Parathyroid adenoma (tissue), 2 donors: Measurements from ENCODE around the gene PCSK6.

ENCODE experiments used
- H2AFZ ChIP-seq: fragments of 300-600 bp; sonication (generic); one replicate; pipeline ENCODE4 v1.7.0; 2017; ENCODE audit warnings: antibody characterized with exemption, mild to moderate bottlenecking
- H3K27ac ChIP-seq: fragments of 300-600 bp; sonication (generic); one replicate; pipeline ENCODE4 v1.7.0; 2017
- H3K27me3 ChIP-seq: fragments of 300-600 bp; sonication (generic); one replicate; pipeline ENCODE4 v1.7.0; 2017; ENCODE audit warnings: low read length; ENCODE audit not compliant: control insufficient read depth, insufficient read depth
- H3K36me3 ChIP-seq: fragments of 300-600 bp; sonication (generic); one replicate; pipeline ENCODE4 v1.7.0; 2017; ENCODE audit warnings: low read length; ENCODE audit not compliant: control insufficient read depth, insufficient read depth
- H3K4me1 ChIP-seq: fragments of 300-600 bp; sonication (generic); one replicate; pipeline ENCODE4 v1.7.0; 2017; ENCODE audit warnings: control low read depth
- H3K4me2 ChIP-seq: fragments of 300-600 bp; sonication (generic); one replicate; pipeline ENCODE4 v1.7.0; 2017; ENCODE audit warnings: low read length
- H3K4me3 ChIP-seq: fragments of 300-600 bp; sonication (generic); one replicate; pipeline ENCODE4 v1.7.0; 2017; ENCODE audit warnings: low read depth, low read length
- H3K79me2 ChIP-seq: fragments of 300-600 bp; sonication (generic); one replicate; pipeline ENCODE4 v1.7.0; 2017; ENCODE audit warnings: control low read depth
- H3K9ac ChIP-seq: fragments of 300-600 bp; sonication (generic); one replicate; pipeline ENCODE4 v1.7.0; 2017; ENCODE audit warnings: mild to moderate bottlenecking
- H3K9me3 ChIP-seq: fragments of 300-600 bp; sonication (generic); one replicate; pipeline ENCODE4 v1.7.0; 2017; ENCODE audit warnings: low read length; ENCODE audit not compliant: control insufficient read depth
- TF ChIP-seq, protein P1 (sequence below): fragments of 300-600 bp; sonication (generic); IDR thresholded peaks from one replicate; pipeline ENCODE4 v1.7.0; 2017; ENCODE audit warnings: antibody characterized with exemption, mild to moderate bottlenecking
- donor health status: primary hyperparathyroidism.

PCSK6 gene

DNA sequence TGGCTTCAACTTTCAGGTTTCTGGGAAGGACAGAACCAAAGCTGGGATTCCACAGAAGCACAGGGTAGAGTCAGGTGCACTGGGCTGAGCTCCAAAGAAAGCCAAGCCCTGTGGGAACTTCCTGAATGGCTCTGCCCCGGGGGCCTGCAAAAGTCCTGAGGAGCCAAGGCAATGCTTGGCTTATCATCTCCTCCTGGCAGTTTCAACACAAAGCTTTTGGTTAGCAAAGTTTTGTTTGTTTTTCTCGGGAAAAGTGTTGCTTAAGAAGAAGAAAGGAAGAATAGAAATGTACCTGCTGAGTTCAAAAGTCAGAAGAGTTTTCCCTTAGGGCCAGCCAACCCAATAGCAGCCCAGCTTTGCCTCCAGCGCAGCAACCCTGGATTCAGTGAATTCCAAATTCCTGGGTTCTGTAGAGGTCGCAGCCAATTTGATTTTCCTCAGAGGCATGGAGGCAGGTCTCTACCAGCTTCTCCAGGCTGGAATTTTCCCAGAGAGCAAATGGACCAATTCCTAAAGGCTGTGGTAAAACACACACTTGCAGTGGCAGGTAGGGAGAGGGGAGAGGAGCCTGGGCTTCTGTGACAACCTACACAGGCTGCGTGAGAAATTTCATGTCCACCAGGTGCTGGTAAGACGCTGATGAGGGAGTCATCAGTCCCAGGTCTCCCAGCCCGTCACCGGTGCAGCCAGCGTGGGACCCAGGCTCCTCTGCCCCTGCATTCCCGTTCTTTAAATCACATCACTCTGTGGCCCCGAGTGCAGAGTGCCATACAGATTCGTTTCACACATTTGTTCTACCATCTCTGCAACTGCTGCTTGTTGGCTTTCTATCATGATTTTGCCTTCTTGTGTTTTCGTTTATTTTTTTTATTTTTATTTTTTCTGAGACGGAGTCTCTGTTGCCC, 140.2 kb downstream of the PCSK6 start:
- Histone ChIP-seq H3K27ac (no peak overlapping the region), H3K36me3 (no peaks in the 10 kb centered on the region), H3K9ac (no peak overlapping the region)

DNA sequence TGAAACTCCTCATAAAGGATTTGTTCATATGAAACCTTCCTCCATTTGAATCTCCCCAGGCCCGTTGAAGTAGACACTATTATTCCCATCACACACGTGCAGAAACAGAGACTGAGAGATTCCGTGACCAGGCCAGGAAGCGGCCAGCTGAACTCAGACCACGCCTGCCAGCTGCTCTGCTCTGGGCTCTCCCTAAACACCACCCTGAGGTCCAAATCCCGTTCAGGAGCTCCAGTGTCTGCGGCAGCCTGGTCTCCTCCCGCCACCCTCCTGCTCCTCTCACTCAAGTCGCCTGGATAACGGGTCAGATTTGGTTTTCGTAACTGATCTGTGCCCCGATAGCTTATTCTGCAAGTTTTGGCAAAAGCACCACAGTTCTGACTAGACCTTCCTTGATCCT, 140.9 kb downstream of the PCSK6 start:
- TF ChIP-seq, protein P1, sequence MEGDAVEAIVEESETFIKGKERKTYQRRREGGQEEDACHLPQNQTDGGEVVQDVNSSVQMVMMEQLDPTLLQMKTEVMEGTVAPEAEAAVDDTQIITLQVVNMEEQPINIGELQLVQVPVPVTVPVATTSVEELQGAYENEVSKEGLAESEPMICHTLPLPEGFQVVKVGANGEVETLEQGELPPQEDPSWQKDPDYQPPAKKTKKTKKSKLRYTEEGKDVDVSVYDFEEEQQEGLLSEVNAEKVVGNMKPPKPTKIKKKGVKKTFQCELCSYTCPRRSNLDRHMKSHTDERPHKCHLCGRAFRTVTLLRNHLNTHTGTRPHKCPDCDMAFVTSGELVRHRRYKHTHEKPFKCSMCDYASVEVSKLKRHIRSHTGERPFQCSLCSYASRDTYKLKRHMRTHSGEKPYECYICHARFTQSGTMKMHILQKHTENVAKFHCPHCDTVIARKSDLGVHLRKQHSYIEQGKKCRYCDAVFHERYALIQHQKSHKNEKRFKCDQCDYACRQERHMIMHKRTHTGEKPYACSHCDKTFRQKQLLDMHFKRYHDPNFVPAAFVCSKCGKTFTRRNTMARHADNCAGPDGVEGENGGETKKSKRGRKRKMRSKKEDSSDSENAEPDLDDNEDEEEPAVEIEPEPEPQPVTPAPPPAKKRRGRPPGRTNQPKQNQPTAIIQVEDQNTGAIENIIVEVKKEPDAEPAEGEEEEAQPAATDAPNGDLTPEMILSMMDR = no peak
- Histone ChIP-seq H3K4me1 (no peaks in the 10 kb centered on the region), H3K27me3 (no peaks in the 10 kb centered on the region), H3K36me3 (no peaks in the 10 kb centered on the region), H3K9me3 (no peaks in the 10 kb centered on the region), H3K4me2 (no peak overlapping the region), H3K4me3 (no peak overlapping the region), H3K27ac (no peak overlapping the region), H3K9ac (no peak overlapping the region), H3K79me2 (no peaks in the 10 kb centered on the region), H2AFZ (no peak overlapping the region)

More for the DNA sequence above, 140.2 kb downstream of the PCSK6 start:
- Histone ChIP-seq H2AFZ (no peak overlapping the region), H3K9me3 (no peaks in the 10 kb centered on the region), H3K27me3 (no peaks in the 10 kb centered on the region), H3K4me2 (no peak overlapping the region), H3K4me1 (no peaks in the 10 kb centered on the region), H3K79me2 (no peaks in the 10 kb centered on the region), H3K4me3 (no peak overlapping the region)
- TF ChIP-seq, protein P1 = no peak

DNA sequence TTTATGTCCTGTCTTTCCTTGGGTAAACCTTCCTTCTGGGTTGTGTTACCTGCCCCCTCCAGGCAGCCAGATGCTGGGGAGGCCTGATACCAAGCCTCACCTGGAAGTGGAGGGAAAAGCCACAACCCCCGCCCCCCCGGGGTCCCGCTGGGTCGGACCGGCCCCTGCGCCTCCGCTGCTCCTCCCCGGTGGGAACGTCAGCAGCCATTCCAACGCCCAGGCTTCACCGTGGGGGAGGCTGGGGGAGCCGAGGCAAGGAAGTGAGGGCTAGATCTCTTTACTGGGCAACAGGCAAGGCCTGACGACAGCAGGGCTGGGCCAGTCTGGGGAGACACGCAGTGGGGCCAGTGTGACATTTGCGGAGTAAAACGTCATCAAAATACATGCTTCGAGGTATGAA, 141.5 kb downstream of the PCSK6 start:
- Histone ChIP-seq H3K4me2 (no peak overlapping the region), H3K4me1 (no peaks in the 10 kb centered on the region), H3K9me3 (no peaks in the 10 kb centered on the region), H3K36me3 (no peaks in the 10 kb centered on the region), H3K27ac (no peak overlapping the region), H3K27me3 (no peaks in the 10 kb centered on the region), H3K79me2 (no peaks in the 10 kb centered on the region), H3K4me3 (no peak overlapping the region), H3K9ac (no peak overlapping the region), H2AFZ (no peak overlapping the region)
- TF ChIP-seq, protein P1 = no peak

DNA sequence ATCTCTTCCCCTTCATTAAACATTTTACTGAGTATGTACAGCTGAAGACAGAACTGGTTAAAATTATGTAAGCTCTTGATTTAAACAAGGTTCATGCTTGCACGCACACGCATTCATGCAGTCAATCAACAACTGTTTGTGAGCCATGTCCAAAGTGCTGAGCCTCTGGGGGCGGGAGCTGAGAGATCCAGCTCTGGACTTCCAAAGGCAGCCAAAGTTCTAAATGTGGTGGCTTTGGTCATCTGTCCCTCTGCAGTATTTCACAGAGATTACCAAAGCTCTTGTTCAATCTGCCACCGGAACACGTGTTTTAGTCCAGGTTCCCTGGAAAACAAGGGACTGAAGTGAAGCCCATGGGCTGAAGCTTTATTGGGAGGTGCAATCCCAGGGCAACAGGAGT, 142.1 kb downstream of the PCSK6 start:
- Histone ChIP-seq H3K36me3 (no peaks in the 10 kb centered on the region), H3K4me3 (no peak overlapping the region), H3K9me3 (no peaks in the 10 kb centered on the region), H3K27me3 (no peaks in the 10 kb centered on the region), H3K9ac (no peak overlapping the region), H3K27ac (no peak overlapping the region), H3K79me2 (no peaks in the 10 kb centered on the region), H3K4me2 (no peak overlapping the region), H3K4me1 (no peaks in the 10 kb centered on the region), H2AFZ (no peak overlapping the region)
- TF ChIP-seq, protein P1 = no peak

DNA sequence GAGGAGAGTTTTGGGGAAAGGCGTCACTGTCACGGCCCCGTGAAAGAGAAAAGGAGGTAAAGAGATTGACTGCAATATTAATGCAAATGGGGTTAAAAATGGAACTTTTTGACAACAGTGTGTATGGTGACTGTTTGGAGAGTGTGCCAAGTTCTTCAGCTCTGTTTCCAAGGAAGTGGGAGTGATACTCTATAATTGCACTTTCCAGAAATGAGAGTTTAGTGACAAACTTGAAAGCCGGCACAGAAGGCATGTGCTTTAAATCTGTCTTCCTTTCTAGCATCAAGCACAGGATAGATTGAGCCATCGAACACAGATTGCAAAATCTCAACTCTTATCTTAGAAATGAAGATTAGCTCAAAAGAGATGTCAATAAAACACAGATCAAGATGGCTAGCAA, 142.6 kb downstream of the PCSK6 start:
- no peak overlapping the region for H2AFZ ChIP-seq
- H3K9me3 ChIP-seq = no peaks in the 10 kb centered on the region
- H3K4me1 ChIP-seq = no peaks in the 10 kb centered on the region
- no peak overlapping the region for H3K4me2 ChIP-seq
- no peaks in the 10 kb centered on the region for H3K79me2 ChIP-seq
- no peak overlapping the region for H3K4me3 ChIP-seq
- H3K27me3 ChIP-seq = no peaks in the 10 kb centered on the region
- TF ChIP-seq, protein P1 = no peak
- no peak overlapping the region for H3K27ac ChIP-seq
- no peaks in the 10 kb centered on the region for H3K36me3 ChIP-seq
- no peak overlapping the region for H3K9ac ChIP-seq
